Measurements from ENCODE around the gene SPIRE2.

SPIRE2 gene

DNA sequence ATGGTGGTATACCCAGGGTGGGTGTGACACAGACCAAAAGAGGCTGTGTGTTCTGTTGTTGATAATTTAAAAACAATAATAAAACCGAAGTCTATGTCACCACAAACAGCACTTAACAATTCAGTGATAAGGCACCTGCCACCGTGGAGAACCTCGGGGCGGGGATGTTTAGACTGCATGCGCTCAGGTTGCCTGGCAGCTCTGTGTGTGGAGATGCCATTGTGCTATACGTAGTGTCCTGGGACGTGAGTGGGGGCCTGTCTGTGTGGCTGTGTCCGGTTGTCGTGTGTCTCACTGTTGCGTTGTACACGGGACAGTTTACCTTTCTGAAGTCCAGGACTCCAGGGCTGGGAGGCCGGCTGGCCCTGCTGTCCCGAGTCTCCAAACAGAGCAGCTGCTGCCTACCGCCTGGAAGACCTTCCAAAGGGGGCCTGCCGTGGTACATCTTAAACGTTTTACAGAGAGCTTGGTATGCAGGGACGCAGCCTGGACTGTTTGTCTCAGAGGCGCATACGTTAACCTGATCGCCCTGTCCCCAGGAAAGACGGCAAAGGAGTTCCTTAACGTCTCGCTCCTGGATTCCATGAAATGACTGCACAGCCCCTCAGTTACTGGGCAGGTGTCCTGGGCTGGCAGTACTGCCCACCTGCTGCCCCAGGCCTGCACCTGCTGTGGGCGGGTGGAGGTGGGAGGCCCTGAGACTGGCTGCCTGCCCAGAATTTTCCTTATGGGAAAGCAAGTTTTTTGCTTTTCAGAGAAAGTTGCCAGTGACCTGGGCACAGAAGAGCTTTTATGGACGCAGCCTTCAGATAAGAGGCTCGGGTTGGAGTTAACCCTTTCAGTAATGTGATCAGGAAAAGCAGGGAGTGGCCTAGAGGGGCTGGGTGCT is 19.0 kb downstream of the SPIRE2 start:
- H3K4me1 ChIP-seq, result peaks cover 16% of the 10 kb centered on the region
- no peak overlapping the region for H3K4me3 ChIP-seq (ENCODE audit: low read depth, low read length)
- no peaks in the 10 kb centered on the region for H3K79me2 ChIP-seq
- no peaks in the 10 kb centered on the region for H3K27me3 ChIP-seq (ENCODE audit: control insufficient read depth, insufficient read depth, low read length)
- H3K36me3 ChIP-seq (ENCODE audit: control insufficient read depth, insufficient read depth, low read length), result no peaks in the 10 kb centered on the region
- H3K9me3 ChIP-seq (ENCODE audit: control insufficient read depth, low read length), result no peaks in the 10 kb centered on the region
- H3K9ac ChIP-seq, result no peak overlapping the region
- no peak overlapping the region for H2AFZ ChIP-seq
- no peak overlapping the region for H3K4me2 ChIP-seq (ENCODE audit: low read length)
- no peak overlapping the region for H3K27ac ChIP-seq
- TF ChIP-seq, protein P1, sequence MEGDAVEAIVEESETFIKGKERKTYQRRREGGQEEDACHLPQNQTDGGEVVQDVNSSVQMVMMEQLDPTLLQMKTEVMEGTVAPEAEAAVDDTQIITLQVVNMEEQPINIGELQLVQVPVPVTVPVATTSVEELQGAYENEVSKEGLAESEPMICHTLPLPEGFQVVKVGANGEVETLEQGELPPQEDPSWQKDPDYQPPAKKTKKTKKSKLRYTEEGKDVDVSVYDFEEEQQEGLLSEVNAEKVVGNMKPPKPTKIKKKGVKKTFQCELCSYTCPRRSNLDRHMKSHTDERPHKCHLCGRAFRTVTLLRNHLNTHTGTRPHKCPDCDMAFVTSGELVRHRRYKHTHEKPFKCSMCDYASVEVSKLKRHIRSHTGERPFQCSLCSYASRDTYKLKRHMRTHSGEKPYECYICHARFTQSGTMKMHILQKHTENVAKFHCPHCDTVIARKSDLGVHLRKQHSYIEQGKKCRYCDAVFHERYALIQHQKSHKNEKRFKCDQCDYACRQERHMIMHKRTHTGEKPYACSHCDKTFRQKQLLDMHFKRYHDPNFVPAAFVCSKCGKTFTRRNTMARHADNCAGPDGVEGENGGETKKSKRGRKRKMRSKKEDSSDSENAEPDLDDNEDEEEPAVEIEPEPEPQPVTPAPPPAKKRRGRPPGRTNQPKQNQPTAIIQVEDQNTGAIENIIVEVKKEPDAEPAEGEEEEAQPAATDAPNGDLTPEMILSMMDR (IDR thresholded peaks at IDR 0.05), result no peak

DNA sequence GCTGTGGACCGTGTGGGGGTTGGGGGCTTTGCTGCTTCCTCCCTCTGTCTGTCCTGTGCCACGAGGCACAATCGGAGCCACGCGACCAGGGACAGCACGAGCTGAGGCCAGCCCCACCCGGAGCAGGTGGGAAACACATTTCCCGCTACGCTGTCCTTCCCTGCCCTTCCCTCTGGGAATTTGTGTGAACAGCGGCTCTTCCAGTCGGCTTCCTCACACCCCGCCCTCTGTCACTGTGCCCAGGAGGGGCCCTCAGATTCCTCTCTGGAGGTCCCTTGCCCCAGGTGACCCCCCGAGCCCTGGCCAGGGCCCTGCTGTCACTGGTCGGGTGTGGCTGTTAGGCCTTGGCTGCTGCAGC is 19.6 kb downstream of the SPIRE2 start:
- Histone ChIP-seq H3K79me2 (peaks cover under 1% of the 10 kb centered on the region), H3K27ac (no peak overlapping the region), H3K36me3 (ENCODE audit: control insufficient read depth, insufficient read depth, low read length) (no peaks in the 10 kb centered on the region), H3K27me3 (ENCODE audit: control insufficient read depth, insufficient read depth, low read length) (no peaks in the 10 kb centered on the region), H3K4me2 (ENCODE audit: low read length) (no peak overlapping the region), H3K4me1 (peaks cover 10% of the 10 kb centered on the region), H3K9ac (no peak overlapping the region), H3K4me3 (ENCODE audit: low read depth, low read length) (no peak overlapping the region), H3K9me3 (ENCODE audit: control insufficient read depth, low read length) (no peaks in the 10 kb centered on the region), H2AFZ (no peak overlapping the region)
- TF ChIP-seq, protein P1 (IDR thresholded peaks at IDR 0.05), result no peak

DNA sequence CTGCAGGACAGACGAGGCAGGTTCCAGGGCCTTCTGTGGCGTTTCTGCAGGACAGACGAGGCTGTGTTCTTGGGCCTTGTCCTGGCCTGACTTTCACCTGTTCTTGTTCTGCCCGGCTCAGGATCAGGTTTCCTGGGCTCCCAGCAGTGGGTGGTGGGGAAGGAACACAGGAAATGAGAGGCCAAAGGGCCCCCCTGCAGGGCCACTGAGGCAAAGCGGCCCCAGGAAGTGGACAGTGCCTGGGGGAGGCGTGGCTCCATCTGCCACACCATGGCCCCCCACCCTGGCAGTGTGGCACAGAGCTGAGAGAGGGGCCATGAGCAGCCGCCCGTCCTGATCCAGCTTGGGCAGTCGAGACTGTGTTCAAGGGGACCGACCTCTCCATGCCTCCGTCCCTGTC is 20.7 kb downstream of the SPIRE2 start:
- Histone ChIP-seq H3K4me1 (peaks cover 5% of the 10 kb centered on the region), H3K79me2 (peaks cover 2% of the 10 kb centered on the region), H3K4me2 (ENCODE audit: low read length) (no peak overlapping the region), H3K9ac (no peak overlapping the region), H3K9me3 (ENCODE audit: control insufficient read depth, low read length) (no peaks in the 10 kb centered on the region), H3K4me3 (ENCODE audit: low read depth, low read length) (no peak overlapping the region), H3K27me3 (ENCODE audit: control insufficient read depth, insufficient read depth, low read length) (no peaks in the 10 kb centered on the region), H3K36me3 (ENCODE audit: control insufficient read depth, insufficient read depth, low read length) (no peaks in the 10 kb centered on the region), H2AFZ (no peak overlapping the region), H3K27ac (no peak overlapping the region)
- TF ChIP-seq, protein P1 (IDR thresholded peaks at IDR 0.05), result no peak

DNA sequence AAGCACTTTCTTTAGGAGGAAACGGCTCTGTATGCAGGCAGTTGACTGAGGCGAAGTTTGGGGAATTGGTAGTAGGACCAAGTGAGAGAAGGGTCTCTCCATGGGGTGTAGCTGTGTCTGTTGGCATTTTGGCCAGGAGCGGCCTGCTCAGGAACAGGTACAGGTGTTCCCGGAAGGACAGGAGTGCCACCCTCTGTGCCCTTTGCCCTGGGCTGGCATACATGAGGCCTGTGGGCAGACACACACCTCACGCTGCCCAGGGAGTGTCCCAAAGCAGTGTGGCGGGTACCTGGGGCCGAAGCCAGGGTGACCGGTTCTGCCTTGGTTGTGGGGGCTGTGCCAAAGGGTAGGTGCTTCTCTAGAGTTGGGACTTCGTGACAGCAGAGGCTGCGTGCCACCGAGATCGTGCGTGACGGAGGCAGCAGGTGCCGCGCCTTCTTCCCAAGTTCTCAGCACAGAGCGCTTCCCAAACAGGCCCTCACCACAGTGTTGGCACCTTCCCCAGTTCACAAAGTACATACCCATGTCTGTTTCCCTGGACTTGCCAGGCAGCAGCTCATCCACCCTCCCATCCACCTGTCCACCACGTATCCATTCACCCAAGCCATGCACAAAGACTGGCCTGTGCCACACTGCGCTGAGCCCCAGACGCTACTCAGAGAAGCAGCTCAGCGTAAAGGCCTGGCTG is 25.2 kb downstream of the SPIRE2 start:
- H3K27ac ChIP-seq, result no peak overlapping the region

More for the DNA sequence above, 25.2 kb downstream of the SPIRE2 start:
- TF ChIP-seq, protein P1 (IDR thresholded peaks at IDR 0.05), result no peak
- H2AFZ ChIP-seq, result no peak overlapping the region
- H3K36me3 ChIP-seq (ENCODE audit: control insufficient read depth, insufficient read depth, low read length), result no peaks in the 10 kb centered on the region
- H3K9me3 ChIP-seq (ENCODE audit: control insufficient read depth, low read length), result no peaks in the 10 kb centered on the region
- peaks cover 2% of the 10 kb centered on the region for H3K79me2 ChIP-seq
- no peak overlapping the region for H3K9ac ChIP-seq
- no peaks in the 10 kb centered on the region for H3K27me3 ChIP-seq (ENCODE audit: control insufficient read depth, insufficient read depth, low read length)
- no peak overlapping the region for H3K4me2 ChIP-seq (ENCODE audit: low read length)
- no peak overlapping the region for H3K4me3 ChIP-seq (ENCODE audit: low read depth, low read length)
- no peaks in the 10 kb centered on the region for H3K4me1 ChIP-seq
